Lower leg skin (tissue), 3 donors: ENCODE measurements around the gene ZSCAN20.

Experiments used
- CTCF ChIP-seq, 3 donors: fragments of 450-650 bp; IDR thresholded peaks; one replicate each; pipeline ENCODE4 v1.5.1; 2016; ENCODE audit warnings: antibody characterized with exemption in 3 of 3, mild to moderate bottlenecking in 3 of 3, moderate library complexity in 2 of 3
- POLR2A ChIP-seq, 2 donors: fragments of 450-650 bp; IDR thresholded peaks; one replicate each; pipeline ENCODE4 v1.6.1; 2016 to 2017; ENCODE audit warnings: antibody characterized with exemption in 2 of 2, mild to moderate bottlenecking in 1 of 2, moderate library complexity in 1 of 2

GRCh38 chr1:33443705-33444180, 28.7 kb upstream of the ZSCAN20 start:
- TF ChIP-seq POLR2A (IDR thresholded peaks at IDR 0.05) (no peak), CTCF (IDR thresholded peaks at IDR 0.05) (no peak)
